GM13977 (cell line): ENCODE results near the gene TMPRSS2.

Experiments
- DNase-seq: peaks from one replicate; pipeline ENCODE4 v3.0.0; 2012; ENCODE audit warnings: low spot score
- in situ Hi-C: fragments of 300-500 bp; cut with MboI; formaldehyde crosslinking; loops from one replicate; pipeline ENCODE4 v1.12.0; 2022; ENCODE audit warnings: low sequenced_read_pairs, low pct_unique_long_range_greater_than_20kb, mixed read lengths, inconsistent platforms; ENCODE audit not compliant: unreplicated experiment
- TF ChIP-seq, protein P1 (sequence below): IDR thresholded peaks from 2 replicates; pipeline ENCODE4 v1.5.1; 2012; ENCODE audit warnings: mild to moderate bottlenecking, control low read depth; ENCODE audit not compliant: insufficient read depth; ENCODE audit errors: extremely low read depth, missing control alignments

TMPRSS2 gene

DNA sequence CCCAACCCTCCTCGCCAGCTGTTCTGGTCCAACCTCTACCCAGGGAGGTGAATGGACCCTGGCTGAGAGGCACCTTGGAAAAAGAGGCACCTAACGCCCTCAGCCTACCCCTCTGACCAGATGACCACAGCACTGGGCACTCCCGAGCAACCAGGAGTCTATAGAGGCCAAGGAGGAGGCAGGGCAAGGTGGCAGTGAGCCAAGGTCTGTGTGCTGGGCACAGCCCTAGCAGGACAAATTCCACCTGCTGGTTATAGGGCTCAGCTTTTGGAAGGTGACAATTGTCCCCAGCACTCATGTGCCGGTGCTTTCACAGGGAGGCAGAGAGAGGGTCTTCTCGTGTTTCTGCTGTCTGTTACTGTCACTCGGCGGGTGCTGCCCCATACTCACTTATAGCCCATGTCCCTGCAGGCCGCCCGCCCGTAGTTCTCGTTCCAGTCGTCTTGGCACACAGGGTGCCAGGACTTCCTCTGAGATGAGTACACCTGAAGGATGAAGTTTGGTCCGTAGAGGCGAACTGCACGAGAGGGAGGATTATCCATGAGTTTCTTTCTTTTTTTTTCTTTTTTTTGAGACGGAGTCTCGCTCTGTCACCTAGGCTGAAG, 27.8 kb downstream of the TMPRSS2 start:
- TF ChIP-seq, protein P1, sequence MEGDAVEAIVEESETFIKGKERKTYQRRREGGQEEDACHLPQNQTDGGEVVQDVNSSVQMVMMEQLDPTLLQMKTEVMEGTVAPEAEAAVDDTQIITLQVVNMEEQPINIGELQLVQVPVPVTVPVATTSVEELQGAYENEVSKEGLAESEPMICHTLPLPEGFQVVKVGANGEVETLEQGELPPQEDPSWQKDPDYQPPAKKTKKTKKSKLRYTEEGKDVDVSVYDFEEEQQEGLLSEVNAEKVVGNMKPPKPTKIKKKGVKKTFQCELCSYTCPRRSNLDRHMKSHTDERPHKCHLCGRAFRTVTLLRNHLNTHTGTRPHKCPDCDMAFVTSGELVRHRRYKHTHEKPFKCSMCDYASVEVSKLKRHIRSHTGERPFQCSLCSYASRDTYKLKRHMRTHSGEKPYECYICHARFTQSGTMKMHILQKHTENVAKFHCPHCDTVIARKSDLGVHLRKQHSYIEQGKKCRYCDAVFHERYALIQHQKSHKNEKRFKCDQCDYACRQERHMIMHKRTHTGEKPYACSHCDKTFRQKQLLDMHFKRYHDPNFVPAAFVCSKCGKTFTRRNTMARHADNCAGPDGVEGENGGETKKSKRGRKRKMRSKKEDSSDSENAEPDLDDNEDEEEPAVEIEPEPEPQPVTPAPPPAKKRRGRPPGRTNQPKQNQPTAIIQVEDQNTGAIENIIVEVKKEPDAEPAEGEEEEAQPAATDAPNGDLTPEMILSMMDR = no peak
- no peak for DNase-seq
- in situ Hi-C loops = no loop called here

DNA sequence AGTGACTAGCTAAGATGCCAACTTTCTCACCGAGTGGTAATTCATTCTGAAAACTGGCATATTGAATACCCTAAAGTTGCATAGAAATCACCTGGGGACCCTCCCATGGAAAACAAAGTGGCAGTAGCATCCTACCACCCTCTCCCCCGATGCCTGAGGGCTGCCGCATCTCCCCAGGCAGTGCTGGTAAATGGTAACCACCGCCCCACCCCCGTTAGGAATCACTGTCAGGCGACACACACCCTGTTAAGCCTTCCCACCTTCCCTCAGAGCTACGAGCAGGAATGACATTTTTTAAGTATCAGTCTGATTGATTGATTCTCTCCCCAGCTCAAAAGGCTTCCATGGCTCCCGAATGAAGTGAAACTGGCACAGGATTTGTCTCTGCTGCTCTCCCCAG, 28.3 kb downstream of the TMPRSS2 start:
- DNase-seq = no peak
- in situ Hi-C loops = no loop called here
- TF ChIP-seq, protein P1 = no peak

DNA sequence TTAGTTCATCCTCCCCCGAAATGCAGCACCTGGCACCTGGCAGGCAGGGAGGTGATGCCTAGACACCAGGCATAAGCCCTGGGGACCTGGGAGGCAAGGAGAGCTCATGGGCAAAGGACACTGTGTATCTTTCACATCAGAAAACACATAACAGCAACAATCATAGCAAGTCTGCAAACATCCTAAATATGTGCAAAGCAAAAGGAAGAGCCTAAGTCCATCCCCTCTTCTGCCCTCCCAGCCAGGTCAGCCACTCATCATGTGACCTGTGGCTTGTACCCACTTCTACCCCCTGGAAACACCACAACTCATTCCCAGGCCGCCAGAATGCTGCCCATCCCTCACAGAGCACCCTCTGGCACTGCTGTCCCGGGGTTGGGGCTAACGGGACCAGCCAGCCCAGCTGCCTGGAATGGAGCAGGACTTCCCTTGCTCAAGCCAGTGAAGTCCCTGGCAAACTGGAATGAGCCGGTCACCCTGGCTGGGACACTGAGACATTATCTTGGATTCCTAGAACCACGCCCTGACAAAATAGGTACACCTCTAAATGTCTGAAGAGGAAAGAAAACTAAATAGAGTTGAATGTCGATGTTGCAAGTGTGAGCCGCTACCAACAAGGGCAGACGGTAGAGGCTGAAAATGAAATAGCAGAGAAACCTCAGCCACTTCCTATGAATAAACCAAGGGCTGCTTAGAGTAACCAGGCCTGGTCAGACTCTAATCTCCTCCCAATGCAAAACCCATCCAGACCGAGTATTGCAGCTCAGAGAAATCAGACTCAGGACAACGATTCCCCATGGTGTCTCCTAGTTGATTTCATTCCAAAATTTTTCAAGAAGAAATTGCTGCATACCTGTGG, 29.4 kb downstream of the TMPRSS2 start:
- TF ChIP-seq, protein P1 = no peak
- DNase-seq = no peak
- in situ Hi-C loops = no loop called here

DNA sequence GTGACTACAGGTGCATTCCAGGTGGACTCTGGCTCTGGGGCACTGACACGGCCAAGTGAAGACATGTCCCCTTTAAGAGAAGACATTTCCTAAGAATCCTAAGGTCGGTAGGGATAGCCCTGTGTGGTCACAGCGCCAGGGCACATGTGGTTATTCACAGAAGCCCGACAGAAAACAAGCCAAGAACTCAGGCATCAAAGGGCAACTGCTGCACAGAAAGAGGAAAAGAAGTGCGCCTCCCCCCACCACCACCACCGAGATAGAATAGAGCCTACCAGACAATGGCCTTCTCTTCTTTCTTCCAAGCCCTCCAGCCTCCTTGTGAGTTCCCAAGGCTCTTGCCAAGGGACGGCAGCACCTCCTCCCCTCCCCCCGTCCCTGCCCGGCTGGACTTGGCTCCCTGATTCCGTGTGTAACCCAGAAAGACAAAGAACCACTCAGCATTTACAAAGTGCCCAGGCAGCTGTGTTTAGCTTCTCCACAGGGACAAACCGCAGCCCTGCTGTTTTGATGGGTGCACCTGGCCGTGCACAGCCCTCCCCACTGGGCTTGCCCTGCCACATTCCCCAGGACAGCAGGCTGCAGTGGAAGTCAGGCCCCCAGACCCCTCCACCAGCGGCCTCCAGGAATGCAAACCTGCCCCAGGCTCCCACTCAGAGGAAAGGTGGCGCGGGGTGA, 30.2 kb downstream of the TMPRSS2 start:
- TF ChIP-seq, protein P1 = no peak
- DNase-seq = no peak
- in situ Hi-C loops = no loop called here

DNA sequence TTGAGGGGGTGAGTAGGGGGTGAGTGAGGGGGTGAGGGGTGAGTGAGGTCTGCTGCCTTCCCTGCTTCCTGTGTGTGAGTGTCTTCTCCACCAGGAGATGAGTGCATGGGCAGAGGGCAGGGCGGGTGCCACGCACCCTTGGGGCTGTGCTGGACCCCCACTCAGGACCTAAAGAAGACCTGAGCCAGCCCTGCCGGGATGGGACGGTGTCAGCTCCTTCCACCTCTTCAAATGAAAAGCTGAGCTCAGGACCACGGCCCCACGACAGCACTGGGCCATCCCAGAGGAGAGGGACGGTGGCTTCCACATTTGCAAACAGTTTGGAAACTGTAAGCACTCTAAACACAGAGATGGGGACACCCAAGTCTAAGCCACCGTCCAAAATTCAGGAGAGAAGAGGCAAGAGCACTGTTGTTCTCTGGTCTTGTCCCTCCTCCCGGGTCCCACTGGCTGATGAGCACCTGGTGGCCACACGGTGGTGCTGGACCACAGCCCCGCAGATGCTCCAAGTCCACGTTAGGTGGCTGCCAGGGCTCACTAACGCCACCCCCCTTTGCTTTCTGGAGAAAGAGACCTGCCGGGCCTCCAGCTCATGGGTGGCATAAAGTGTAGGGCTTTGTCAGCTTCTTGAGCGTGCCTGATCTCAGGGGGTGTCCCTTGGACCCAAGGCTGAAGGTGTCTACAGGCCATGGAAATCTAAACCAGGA, 32.1 kb downstream of the TMPRSS2 start:
- TF ChIP-seq, protein P1 = no peak
- no peak for DNase-seq
- in situ Hi-C loops = no loop called here

DNA sequence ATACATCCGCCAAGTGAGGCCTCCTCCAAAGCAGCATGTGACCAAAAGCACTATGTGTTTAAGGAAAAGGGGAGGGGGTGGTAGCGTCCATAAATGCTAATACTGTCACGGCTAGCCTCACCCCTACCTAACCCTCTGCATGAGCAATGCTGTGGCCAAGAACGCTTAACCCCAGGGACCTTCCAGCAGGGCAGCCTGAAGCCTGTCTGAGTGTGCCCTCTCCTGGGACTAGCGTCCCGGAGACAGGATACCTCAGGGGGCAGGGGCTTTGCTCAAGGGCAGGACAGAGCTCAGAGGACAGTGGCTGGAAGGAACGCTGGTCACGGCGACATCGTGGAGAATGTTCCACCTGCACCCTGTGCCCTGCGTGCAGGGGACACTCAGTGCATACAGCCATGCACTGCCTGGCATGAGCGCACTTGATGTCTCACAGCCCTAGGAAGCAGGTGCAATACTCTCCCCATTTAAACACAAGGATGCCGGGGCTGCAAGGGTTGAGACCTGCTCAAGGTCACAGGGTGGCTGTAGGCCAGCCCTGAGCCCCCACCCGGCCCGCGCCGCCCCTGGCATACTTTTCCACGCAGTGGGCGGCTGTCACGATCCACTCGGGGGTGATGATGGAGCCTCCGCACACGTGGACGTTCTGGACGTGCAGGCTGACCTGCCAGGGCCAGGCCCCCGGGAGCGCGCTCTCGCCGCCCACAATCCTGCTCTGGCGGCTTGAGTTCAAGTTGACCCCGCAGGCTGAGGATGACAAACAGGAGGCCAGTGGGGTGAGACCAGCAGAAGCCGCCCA, 35.0 kb downstream of the TMPRSS2 start:
- no peak for DNase-seq
- TF ChIP-seq, protein P1 = no peak
- in situ Hi-C loops = no loop called here
